PC-9 (cell line): ENCODE results near the gene DUS2. TPM values are rescaled to one million over a fixed set of nuclear protein-coding genes. Genes with fewer than 3 reads are reported as not detected.

Experiments used
- BruUV-seq: library from RNA; stranded (reverse); fragments of 400-500 nt; replicated peaks from 2 replicates; lab custom pipeline; 2021; lab: Mats Ljungman, UMichigan
- CTCF ChIA-PET: fragments of 300-600 bp; sonication (Branson Sonifier 250); formaldehyde crosslinking; loops from one replicate; lab custom pipeline; 2022; ENCODE audit warnings: antibody characterized with exemption; lab: Charles Lee
- POLR2A ChIA-PET: fragments of 300-600 bp; sonication (Branson Sonifier 250); formaldehyde crosslinking; loops from one replicate; lab custom pipeline; 2022; ENCODE audit warnings: antibody characterized with exemption; ENCODE audit not compliant: unreplicated experiment; lab: Charles Lee
- DNase-seq, 2 experiments: peaks; one replicate each; pipeline versions ENCODE4 v3.0.0 to v3.0.0-alpha.2; 2015 to 2022; ENCODE audit warnings: mixed read lengths in 1 of 2
- H2AFZ ChIP-seq: fragments of 200-600 bp; sonication (generic); 2 replicates; pipeline ENCODE4 v1.8.1; 2017; ENCODE audit warnings: antibody characterized with exemption
- H3F3A ChIP-seq: fragments of 200-600 bp; sonication (generic); 2 replicates; pipeline ENCODE4 v1.8.1; 2017; ENCODE audit warnings: antibody characterized with exemption, mild to moderate bottlenecking, low read depth; ENCODE audit not compliant: insufficient read depth
- H3K27ac ChIP-seq: fragments of 200-600 bp; sonication (generic); 2 replicates; pipeline ENCODE4 v1.6.1; 2016; ENCODE audit warnings: mixed run types
- H3K27me3 ChIP-seq: fragments of 200-600 bp; sonication (generic); 2 replicates; pipeline ENCODE4 v1.6.1; 2016; ENCODE audit warnings: low read depth, mixed run types; ENCODE audit not compliant: insufficient read depth
- H3K36me3 ChIP-seq: fragments of 200-600 bp; sonication (generic); 2 replicates; pipeline ENCODE4 v1.6.1; 2016; ENCODE audit warnings: low read depth, mixed run types
- H3K4me1 ChIP-seq: fragments of 200-600 bp; sonication (generic); replicated peaks from 2 replicates; pipeline ENCODE4 v1.6.1; 2016; ENCODE audit warnings: mixed run types; ENCODE audit not compliant: insufficient read depth
- H3K4me2 ChIP-seq: fragments of 200-600 bp; sonication (generic); 2 replicates; pipeline ENCODE4 v1.6.1; 2017; ENCODE audit warnings: mixed run types
- H3K4me3 ChIP-seq: fragments of 200-600 bp; sonication (generic); 2 replicates; pipeline ENCODE4 v1.6.1; 2016; ENCODE audit warnings: mixed run types
- H3K79me2 ChIP-seq: fragments of 200-600 bp; sonication (generic); 2 replicates; pipeline ENCODE4 v1.6.1; 2017; ENCODE audit warnings: low read depth, mixed run types
- H3K9me2 ChIP-seq: fragments of 200-600 bp; sonication (generic); 2 replicates; pipeline ENCODE4 v1.8.1; 2017; ENCODE audit warnings: mild to moderate bottlenecking; ENCODE audit not compliant: insufficient read depth
- H3K9me3 ChIP-seq: fragments of 200-600 bp; sonication (generic); 2 replicates; pipeline ENCODE4 v1.8.1; 2016; ENCODE audit warnings: low read depth; ENCODE audit not compliant: insufficient read depth
- H4K20me1 ChIP-seq: fragments of 200-600 bp; sonication (generic); 2 replicates; pipeline ENCODE4 v1.8.1; 2017; ENCODE audit not compliant: insufficient read depth
- EZH2 ChIP-seq: fragments of 200-600 bp; sonication (generic); IDR thresholded peaks from 2 replicates; pipeline ENCODE4 v1.8.0; 2017; ENCODE audit warnings: antibody characterized with exemption, low read depth
- intact Hi-C: fragments of 100-400 bp; cut with micrococcal nuclease; formaldehyde crosslinking; loops from one replicate; pipeline ENCODE4 v1.10.0; 2022; ENCODE audit not compliant: unreplicated experiment
- total RNA-seq: library from RNA; stranded (reverse); gene quantifications from 2 replicates; pipeline ENCODE4 v1.2.3, GENCODE V29; 2021
- TF ChIP-seq, protein P1 (sequence below): fragments of 200-600 bp; sonication (generic); conservative IDR thresholded peaks from 2 replicates; pipeline ENCODE4 v1.6.1; 2017; ENCODE audit warnings: mixed run types, antibody characterized with exemption, mild to moderate bottlenecking, moderate library complexity

Gene DUS2
- total RNA-seq, 1 experiment from 2014 or later, result 29.7 TPM

DNA sequence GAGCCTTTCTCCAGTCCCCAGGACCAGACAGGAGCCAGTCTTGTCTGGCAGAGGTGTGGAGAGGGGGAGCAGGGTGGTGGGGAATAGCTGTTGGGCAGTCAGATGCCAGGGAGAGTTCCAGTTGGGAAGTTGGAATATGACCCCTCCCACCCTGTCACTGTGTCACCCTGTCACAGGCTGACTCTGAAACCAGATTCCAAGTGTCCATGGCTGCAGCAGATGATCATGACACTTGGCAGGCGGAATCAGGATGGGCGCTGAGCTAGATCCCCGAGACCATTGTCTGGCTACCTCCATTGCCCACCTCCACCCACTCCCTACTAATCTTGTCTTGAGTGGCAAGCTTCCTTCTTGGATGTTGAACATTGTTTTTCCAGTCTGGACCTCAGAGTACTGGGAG is 52.9 kb downstream of the DUS2 start:
- no peaks in the 10 kb centered on the region for H3K9me3 ChIP-seq
- ChIA-PET POLR2A (interaction anchor here (0.6 kb wide), 1 partner anchor 213 kb away, joined by 6 read pairs; no protein-coding TSS in a partner anchor), CTCF (no interaction called here)
- H3K4me3 ChIP-seq, result no peak overlapping the region
- no peak for DNase-seq
- BruUV-seq, result no TSS peak
- H3K79me2 ChIP-seq, result no peaks in the 10 kb centered on the region
- H4K20me1 ChIP-seq, result no peaks in the 10 kb centered on the region
- TF ChIP-seq EZH2, result no peak
- TF ChIP-seq, protein P1, sequence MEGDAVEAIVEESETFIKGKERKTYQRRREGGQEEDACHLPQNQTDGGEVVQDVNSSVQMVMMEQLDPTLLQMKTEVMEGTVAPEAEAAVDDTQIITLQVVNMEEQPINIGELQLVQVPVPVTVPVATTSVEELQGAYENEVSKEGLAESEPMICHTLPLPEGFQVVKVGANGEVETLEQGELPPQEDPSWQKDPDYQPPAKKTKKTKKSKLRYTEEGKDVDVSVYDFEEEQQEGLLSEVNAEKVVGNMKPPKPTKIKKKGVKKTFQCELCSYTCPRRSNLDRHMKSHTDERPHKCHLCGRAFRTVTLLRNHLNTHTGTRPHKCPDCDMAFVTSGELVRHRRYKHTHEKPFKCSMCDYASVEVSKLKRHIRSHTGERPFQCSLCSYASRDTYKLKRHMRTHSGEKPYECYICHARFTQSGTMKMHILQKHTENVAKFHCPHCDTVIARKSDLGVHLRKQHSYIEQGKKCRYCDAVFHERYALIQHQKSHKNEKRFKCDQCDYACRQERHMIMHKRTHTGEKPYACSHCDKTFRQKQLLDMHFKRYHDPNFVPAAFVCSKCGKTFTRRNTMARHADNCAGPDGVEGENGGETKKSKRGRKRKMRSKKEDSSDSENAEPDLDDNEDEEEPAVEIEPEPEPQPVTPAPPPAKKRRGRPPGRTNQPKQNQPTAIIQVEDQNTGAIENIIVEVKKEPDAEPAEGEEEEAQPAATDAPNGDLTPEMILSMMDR, result no peak
- no peaks in the 10 kb centered on the region for H3F3A ChIP-seq
- no peaks in the 10 kb centered on the region for H3K4me1 ChIP-seq
- H3K4me2 ChIP-seq, result no peak overlapping the region
- intact Hi-C loops, result no loop called here
- no peaks in the 10 kb centered on the region for H3K27me3 ChIP-seq
- H3K9me2 ChIP-seq, result no peaks in the 10 kb centered on the region
- no peak overlapping the region for H2AFZ ChIP-seq
- H3K36me3 ChIP-seq, result 0 out of 2 replicates have a peak, but pooled peaks cover 7% of the 10 kb centered on the region
- H3K27ac ChIP-seq, result no peak overlapping the region

DNA sequence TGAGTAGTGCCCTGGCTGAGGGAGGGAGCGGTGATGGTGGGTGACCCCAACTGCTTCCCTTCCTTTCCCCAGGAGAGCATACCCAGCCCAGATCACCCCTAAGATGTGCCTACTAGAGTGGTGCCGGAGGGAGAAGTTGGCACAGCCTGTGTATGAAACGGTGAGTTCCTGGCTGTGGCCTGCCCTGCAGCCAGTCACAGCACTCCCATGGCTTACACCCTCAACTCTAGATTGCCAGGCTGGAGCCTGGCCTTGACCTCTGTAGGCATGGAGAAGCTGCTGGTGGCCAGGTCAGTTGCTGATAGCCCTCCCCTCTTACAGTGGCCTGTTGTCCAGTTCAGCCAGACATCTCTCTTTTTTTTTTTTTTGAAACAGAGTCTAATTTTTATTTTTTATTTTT is 53.5 kb downstream of the DUS2 start:
- Histone ChIP-seq H2AFZ (no peak overlapping the region), H3K9me3 (no peaks in the 10 kb centered on the region), H4K20me1 (no peaks in the 10 kb centered on the region), H3K4me2 (no peak overlapping the region), H3K27me3 (no peaks in the 10 kb centered on the region), H3K79me2 (no peaks in the 10 kb centered on the region), H3K27ac (no peak overlapping the region), H3K9me2 (no peaks in the 10 kb centered on the region), H3K36me3 (0 out of 2 replicates have a peak, but pooled peaks cover 3% of the 10 kb centered on the region), H3F3A (no peaks in the 10 kb centered on the region), H3K4me3 (no peak overlapping the region), H3K4me1 (no peaks in the 10 kb centered on the region)
- no peak for TF ChIP-seq EZH2
- TF ChIP-seq, protein P1, result no peak
- intact Hi-C loops, result no loop called here
- POLR2A ChIA-PET, result no interaction called here
- CTCF ChIA-PET, result no interaction called here
- DNase-seq, result no peak
- BruUV-seq, result no TSS peak

DNA sequence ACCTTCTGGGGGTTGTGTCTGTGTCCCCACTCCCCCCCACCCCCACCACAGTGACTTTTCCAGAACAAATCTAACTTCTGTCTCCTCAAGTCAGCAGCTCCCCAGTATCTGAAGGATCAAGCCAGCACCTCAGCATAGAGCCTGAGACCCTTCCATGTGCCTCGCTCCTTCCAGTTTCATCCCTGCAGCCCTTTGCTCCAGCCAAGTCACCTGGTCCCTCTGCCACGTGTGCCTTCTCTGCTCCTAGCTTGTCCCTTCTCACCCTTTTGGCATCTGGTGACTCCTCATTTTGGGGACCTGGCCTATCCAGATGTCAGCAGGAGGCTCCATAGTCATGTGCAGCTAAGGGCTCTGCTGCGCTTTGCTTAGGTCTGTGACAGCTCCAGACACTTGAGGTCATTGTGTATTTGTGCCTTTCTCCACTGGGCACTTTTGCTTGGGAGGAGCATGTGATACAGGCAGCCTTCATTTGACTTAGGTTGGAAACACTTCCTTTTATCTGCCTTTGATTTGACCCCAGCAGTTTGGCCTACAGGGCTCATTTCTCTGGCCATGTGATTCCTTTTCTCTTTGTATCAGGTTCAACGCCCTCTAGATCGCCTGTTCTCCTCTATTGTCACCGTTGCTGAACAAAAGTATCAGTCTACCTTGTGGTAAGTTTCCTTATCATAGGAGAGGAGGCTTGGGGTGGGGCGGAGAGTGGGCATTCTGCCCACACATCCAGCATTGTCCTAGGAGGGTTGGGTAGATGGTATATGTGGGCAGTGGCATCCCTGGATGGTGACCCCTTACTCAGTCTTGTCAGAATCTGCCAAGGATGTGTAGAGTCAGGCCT is 55.0 kb downstream of the DUS2 start:
- H2AFZ ChIP-seq, result no peak overlapping the region
- intact Hi-C loops, result no loop called here
- no peak for TF ChIP-seq EZH2
- TF ChIP-seq, protein P1, result no peak
- ChIA-PET CTCF (no interaction called here), POLR2A (no interaction called here)
- H3K4me1 ChIP-seq, result no peaks in the 10 kb centered on the region
- H3K9me3 ChIP-seq, result no peaks in the 10 kb centered on the region
- no TSS peak for BruUV-seq
- H3K4me2 ChIP-seq, result no peak overlapping the region
- H3K27ac ChIP-seq, result no peak overlapping the region
- no peaks in the 10 kb centered on the region for H3K79me2 ChIP-seq
- H3F3A ChIP-seq, result peaks cover 2% of the 10 kb centered on the region; the same call in 1 of the 2 replicates
- H3K27me3 ChIP-seq, result no peaks in the 10 kb centered on the region
- H4K20me1 ChIP-seq, result no peaks in the 10 kb centered on the region
- no peak overlapping the region for H3K4me3 ChIP-seq
- H3K36me3 ChIP-seq, result 0 out of 2 replicates have a peak, but pooled peaks cover 3% of the 10 kb centered on the region
- no peak for DNase-seq
- H3K9me2 ChIP-seq, result no peaks in the 10 kb centered on the region
